Gastrocnemius medialis (tissue), 4 donors: ENCODE results near the gene NDOR1.

ENCODE experiments used
- POLR2A ChIP-seq, 2 donors: fragments of 450-650 bp; IDR thresholded peaks; one replicate each; pipeline ENCODE4 v1.6.1; 2017; ENCODE audit warnings: antibody characterized with exemption in 2 of 2, mild to moderate bottlenecking in 2 of 2, moderate library complexity in 2 of 2
- TF ChIP-seq, protein P1 (sequence below), 5 experiments: fragments of 450-650 bp in 3 of 5; fragments of 200-600 bp in 2 of 5; sonication (generic) in 2 of 5; IDR thresholded peaks in 4 of 5; conservative IDR thresholded peaks in 1 of 5; 1 replicate in 4 of 5; 2 replicates in 1 of 5; pipeline ENCODE4 v1.5.1; 2016 to 2019; ENCODE audit warnings: antibody characterized with exemption in 5 of 5, mild to moderate bottlenecking in 3 of 5, moderate library complexity in 3 of 5

DNA sequence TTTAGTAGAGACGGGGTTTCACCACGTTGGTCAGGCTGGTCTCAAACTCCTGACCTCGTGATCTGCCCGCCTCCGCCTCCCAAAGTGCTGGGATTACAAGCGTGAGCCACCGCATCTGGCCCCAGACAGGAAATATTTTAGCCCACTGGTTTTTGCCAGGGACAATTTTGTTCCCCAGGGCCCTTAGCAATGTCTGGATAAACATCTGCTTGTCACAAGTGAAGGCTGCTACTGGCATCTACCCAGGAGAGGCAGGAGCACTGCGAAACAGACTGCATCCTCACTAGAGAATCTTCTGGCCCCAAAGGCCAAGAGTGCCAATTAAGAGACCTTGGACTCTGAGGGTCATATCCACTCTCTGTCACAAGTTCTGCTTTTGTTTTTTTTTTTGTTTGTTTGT is 2.5 kb upstream of the NDOR1 start:
- TF ChIP-seq, protein P1, sequence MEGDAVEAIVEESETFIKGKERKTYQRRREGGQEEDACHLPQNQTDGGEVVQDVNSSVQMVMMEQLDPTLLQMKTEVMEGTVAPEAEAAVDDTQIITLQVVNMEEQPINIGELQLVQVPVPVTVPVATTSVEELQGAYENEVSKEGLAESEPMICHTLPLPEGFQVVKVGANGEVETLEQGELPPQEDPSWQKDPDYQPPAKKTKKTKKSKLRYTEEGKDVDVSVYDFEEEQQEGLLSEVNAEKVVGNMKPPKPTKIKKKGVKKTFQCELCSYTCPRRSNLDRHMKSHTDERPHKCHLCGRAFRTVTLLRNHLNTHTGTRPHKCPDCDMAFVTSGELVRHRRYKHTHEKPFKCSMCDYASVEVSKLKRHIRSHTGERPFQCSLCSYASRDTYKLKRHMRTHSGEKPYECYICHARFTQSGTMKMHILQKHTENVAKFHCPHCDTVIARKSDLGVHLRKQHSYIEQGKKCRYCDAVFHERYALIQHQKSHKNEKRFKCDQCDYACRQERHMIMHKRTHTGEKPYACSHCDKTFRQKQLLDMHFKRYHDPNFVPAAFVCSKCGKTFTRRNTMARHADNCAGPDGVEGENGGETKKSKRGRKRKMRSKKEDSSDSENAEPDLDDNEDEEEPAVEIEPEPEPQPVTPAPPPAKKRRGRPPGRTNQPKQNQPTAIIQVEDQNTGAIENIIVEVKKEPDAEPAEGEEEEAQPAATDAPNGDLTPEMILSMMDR (IDR thresholded peaks at IDR 0.05 in 4 of 5, conservative IDR thresholded peaks at IDR 0.05 in 1 of 5): no peak
- no peak for TF ChIP-seq POLR2A (IDR thresholded peaks at IDR 0.05)
